Germinal center (tissue), 1 donor: Measurements from ENCODE around the gene PARP16.
A peak's percentile ranks its signal among the peaks of the same experiment; 100 is the strongest.

Experiments used
- DNase-seq: peaks from one replicate; pipeline ENCODE4 v3.0.0; 2012; ENCODE audit warnings: mixed read lengths, low spot score

Gene PARP16

DNA sequence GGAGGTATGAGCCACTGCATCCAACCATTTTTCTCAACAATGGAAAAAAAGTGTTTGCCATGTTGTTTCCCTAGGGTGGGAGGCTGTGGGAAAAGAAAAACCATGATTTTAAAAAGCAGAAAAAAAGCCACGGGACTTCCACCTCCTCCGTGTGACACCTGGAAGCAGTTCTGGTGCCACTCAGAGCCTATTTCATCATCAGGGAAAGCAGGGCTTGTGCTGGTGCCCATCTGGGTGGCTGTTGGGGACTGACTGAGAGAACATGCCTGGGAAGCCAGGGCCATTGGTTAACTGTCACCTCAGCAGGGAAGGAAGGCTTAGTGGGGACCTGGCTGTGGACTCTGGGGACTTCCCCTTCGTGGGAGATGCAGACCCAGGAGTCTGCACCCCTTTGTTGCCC, 25.1 kb upstream of the PARP16 start:
- no peak for DNase-seq

- DNase-seq, result no peak
Observed at GRCh38 chr15:65310431-65311137, 23.9 kb upstream of the PARP16 start.

GRCh38 chr15:65309882-65310418, 23.3 kb upstream of the PARP16 start:
- no peak for DNase-seq

- no peak for DNase-seq
Observed at GRCh38 chr15:65307978-65308377, 21.3 kb upstream of the PARP16 start.

DNA sequence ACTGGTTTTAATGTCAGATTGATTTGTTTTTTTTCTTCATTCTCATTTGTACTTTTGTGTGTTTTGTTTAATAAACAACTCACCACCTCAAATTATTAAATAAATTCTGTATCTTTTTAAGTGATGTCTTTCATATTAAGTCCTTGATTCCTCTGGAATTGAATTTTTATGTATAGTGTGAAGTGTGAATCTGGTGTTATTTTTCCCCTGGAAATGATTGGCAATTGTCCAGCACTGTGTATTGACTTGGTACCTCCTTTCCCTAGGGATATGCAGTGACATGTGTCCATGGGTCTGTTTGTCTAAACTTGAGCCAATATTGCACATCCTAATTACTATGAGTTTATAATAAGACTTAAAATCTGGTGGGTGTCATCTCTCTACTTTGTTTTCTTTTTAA, 19.9 kb upstream of the PARP16 start:
- no peak for DNase-seq

GRCh38 chr15:65305776-65306175, 19.1 kb upstream of the PARP16 start:
- DNase-seq, result no peak

DNA sequence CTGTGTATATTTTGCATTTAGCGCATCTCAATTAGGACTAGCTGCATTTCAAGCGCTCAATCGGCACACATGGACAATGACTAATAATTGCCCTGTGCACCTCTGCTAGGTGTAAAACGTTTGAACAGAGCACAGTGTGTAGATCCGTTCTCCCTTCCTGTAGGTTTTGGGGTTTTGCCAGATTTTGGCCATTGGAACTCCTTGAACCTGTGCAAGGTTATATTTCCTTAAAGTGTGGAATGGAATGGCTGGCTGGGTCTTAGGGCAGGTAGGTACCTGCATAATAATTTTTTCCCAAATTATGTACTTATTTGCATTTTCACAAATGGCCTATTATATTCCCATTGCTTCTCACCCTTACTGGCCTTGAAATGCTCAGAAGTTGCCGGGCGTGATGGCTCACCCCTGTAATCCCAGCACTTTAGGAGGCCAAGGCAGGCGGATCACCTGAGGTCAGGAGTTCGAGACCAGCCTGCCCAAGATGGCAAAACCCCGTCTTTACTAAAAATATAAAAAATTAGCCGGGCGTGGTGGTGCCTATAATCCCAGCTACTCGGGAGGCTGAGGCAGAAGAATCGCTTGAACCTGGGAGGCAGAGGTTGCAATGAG, 18.6 kb upstream of the PARP16 start:
- DNase-seq, result no peak

- peak; percentile 81 for DNase-seq
Observed at GRCh38 chr15:65304381-65305149, 17.9 kb upstream of the PARP16 start, which contains the start of gene RNU5B-1. Gene RNU5B-1, plus strand, starts transcription at chr15:65304677.

- DNase-seq, result no peak
Observed at GRCh38 chr15:65303687-65304380, 17.2 kb upstream of the PARP16 start.

DNA sequence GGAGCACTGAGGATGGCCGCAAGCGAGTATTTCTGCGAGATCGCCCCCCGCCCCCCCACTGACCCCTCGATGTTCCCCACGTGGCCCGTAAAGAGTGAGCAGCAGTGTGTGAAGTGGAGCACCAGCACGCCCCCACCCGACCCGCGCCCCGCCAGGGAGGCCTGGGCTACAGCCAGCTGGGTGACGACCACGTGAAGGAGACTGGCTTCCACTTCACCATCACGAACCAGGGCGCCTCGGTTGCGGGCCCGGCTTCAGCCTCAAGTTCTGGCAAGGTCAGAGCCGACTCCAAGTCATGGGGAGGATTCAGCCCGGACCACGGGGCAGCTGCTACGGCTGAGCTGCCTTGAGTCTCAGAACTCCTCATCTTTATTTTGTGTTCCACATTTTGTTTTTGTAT, 15.4 kb upstream of the PARP16 start:
- DNase-seq, result no peak

DNA sequence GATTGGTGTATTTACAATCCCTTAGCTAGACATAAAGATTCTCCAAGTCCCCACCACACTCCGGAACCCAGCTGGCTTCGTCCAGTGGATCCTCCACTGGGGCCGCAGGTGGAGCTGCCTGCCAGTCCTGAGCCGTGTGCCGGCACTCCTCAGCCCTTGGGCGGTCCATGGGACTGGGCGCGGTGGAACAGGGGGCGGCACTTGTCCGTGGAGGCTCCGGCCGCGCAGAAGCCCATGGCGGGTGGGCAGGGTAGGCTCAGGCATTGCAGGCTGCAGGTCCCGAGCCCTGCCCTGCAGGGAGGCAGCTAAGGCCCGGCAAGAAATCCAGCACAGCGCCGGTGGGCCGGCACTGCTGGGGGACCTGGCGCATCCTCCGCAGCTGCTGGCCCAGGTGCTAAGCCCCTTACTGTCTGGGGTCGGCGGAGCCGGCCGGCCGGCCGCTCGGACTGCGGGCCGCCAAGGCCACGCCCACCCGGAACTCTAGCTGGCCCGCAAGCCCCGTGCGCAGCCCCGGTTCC, 14.3 kb upstream of the PARP16 start:
- DNase-seq, result no peak

DNA sequence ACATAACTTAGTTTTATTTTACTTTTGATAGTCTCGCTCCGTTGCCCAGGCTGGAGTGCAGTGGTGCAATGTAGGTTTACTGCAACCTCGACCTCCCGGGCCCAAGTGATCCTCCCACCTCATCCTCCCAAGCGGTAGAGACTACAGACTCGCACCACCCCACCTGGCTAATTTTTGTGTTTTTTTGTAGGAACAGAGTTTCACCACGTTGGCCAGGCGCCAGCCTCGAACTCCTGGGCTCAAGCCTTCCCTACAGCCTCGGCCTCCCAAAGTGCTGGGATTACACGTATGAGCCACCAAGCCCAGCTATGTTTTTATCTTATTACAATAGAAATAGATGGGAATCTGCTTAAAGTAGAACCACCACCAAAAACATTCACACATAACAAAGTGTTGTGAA, 12.0 kb upstream of the PARP16 start:
- DNase-seq, result no peak

DNA sequence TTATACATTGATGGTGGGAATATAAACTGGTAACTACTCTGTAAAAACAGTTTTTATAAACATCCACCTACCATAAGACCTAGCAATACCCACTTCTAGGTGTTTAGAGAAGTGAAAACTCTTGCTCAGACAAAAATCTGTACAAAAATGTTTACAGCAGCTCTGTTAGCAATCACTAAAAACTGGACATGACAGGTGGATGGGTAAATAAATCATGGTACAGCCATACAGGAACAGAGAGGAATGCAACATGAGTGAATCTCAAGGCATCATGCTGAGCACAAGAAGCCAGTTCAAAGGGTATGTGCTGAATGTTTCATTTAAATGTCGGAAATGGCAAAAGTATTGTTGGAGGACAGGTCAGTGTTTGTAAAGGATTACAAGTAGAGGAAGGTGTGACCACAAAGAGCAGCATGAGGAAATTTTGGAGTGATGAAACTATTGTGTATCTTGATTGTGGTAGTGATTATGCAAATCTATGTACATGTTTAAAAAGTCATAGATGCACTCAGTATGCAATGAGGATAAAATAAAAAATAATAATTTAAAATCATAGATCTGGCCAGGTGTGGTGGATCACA, 6.3 kb upstream of the PARP16 start:
- DNase-seq, result no peak

DNA sequence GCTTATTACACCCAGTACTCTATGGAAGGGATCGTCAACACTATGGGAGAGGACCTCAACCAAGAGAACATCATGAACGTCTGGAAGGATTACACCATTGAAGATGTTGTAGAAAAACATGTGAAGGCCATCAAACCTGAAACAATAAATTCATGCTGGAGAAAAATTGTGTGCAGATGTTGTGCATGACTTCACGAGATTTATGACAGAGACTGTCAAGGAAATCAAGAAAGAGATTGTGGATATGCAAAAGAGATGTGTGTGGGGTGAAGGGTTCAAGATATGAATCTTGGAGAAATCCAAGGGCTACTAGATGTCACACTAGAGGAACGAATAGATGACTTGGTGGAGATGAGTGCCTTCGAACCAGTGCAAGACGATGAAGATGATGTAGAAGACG, 3.5 kb upstream of the PARP16 start:
- no peak for DNase-seq

- no peak for DNase-seq
Observed at GRCh38 chr15:65289261-65289854, 2.7 kb upstream of the PARP16 start.

GRCh38 chr15:65287520-65287855, 805 bp upstream of the PARP16 start:
- no peak for DNase-seq

- peak; percentile 27 for DNase-seq
Observed at GRCh38 chr15:65286069-65286703, 497 bp downstream of the PARP16 start.

GRCh38 chr15:65285291-65286068, 1.2 kb downstream of the PARP16 start:
- no peak for DNase-seq

GRCh38 chr15:65278480-65278879, 8.2 kb downstream of the PARP16 start:
- DNase-seq, result no peak

GRCh38 chr15:65277015-65277414, 9.7 kb downstream of the PARP16 start:
- no peak for DNase-seq
